Nasal cavity respiratory epithelium epithelial cell of viscerocranial mucosa (primary cell): ENCODE measurements around the gene TBC1D13. TPM values are rescaled to one million over a fixed set of nuclear protein-coding genes. Genes with fewer than 3 reads are reported as not detected.

Experiments
- total RNA-seq: library from RNA; depleted of rRNA; stranded (reverse); fragments of >200 nt; gene quantifications from 2 replicates; pipeline ENCODE4 v1.2.3, GENCODE V29; 2014

The TBC1D13 gene, protein sequence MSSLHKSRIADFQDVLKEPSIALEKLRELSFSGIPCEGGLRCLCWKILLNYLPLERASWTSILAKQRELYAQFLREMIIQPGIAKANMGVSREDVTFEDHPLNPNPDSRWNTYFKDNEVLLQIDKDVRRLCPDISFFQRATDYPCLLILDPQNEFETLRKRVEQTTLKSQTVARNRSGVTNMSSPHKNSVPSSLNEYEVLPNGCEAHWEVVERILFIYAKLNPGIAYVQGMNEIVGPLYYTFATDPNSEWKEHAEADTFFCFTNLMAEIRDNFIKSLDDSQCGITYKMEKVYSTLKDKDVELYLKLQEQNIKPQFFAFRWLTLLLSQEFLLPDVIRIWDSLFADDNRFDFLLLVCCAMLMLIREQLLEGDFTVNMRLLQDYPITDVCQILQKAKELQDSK
- 12.0 and 18.2 TPM in 2 replicates for total RNA-seq

GRCh38 chr9:128786681-128787601 is at the start of gene TBC1D13:
TSS of gene TBC1D13 (plus strand) at chr9:128787253. CDS start at chr9:128787354, 101 bp downstream.

DNA sequence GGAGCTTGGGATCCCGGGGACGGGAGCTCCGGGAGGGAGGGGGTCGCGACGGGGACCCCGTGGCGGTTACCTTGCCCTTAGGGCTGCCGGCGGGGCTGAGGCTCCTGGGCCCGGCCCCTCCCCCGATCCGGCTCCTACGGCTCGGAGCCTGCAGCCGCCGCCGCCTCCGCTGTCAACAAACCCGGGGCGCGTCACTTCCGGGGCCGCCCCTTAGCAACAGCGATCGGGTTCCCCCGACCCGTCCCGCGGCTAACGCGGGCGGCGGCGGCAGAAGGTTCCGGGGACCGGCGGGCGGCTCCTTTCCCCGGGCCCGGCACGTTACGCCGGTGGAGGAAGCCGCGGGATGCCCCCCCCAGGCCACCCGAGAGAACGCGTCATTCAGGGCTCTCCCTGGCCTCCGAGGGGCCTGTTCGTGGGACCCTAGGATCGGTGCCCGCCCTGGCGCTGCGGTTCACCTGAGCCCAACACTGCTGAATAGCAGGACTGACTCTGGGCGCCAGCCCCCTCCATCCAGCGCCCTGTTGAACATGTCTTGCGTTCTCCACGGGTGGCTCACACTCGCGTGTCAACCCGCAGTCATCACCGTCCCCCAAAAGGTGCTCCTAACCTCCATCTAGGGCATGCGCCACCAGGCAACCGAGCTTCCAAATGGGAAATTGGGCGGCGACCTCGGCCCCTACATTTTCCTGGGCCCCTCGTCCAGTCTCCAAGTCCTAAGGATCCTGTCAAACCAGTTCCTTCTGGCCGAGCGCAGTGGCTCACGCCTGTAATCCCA is 15.1 kb upstream of the TBC1D13 start, which contains the start of gene ZER1:
TSS of gene ZER1 (minus strand) at position 183 of the 775 bp plus-strand sequence. CDS start 16,362 bp downstream, outside the sequence.

GRCh38 chr9:128818099-128818838 is 31.2 kb downstream of the TBC1D13 start, which contains the start of gene ENDOG:
TSS of gene ENDOG (plus strand) at chr9:128818500. CDS start at chr9:128818685, 185 bp downstream.

GRCh38 chr9:128829477-128830251 is 42.6 kb downstream of the TBC1D13 start, which contains the start of gene SPOUT1:
TSS of gene SPOUT1 (minus strand) at chr9:128829794. CDS start at chr9:128829780, 14 bp downstream.

Other genes starting within 250 kb of the TBC1D13 start
- 251 and 317 TPM in 2 replicates for gene SPTAN1, start 234.7 kb upstream of the TBC1D13 start, total RNA-seq
- 23.1 and 28.4 TPM in 2 replicates for gene DYNC2I2, start 130.4 kb upstream of the TBC1D13 start, total RNA-seq
- gene SET, start 98.0 kb upstream of the TBC1D13 start, total RNA-seq = 809 and 899 TPM in 2 replicates
- gene PKN3, start 84.8 kb upstream of the TBC1D13 start, total RNA-seq = 1.1 and 1.4 TPM in 2 replicates
- gene ZDHHC12, start 63.1 kb upstream of the TBC1D13 start, total RNA-seq = 33.8 and 47.3 TPM in 2 replicates
- gene ZER1, start 15.3 kb upstream of the TBC1D13 start, total RNA-seq = 13.0 and 30.2 TPM in 2 replicates
- gene ENDOG, start 31.2 kb downstream of the TBC1D13 start, total RNA-seq = 17.6 and 34.9 TPM in 2 replicates
- 11.3 and 18.1 TPM in 2 replicates for gene SPOUT1, start 42.5 kb downstream of the TBC1D13 start, total RNA-seq
- 8.2 and 9.1 TPM in 2 replicates for gene KYAT1, start 94.7 kb downstream of the TBC1D13 start, total RNA-seq
- gene LRRC8A, start 94.9 kb downstream of the TBC1D13 start, total RNA-seq = 294 and 307 TPM in 2 replicates
- gene PHYHD1, start 133.7 kb downstream of the TBC1D13 start, total RNA-seq = 1.3 and 1.7 TPM in 2 replicates
- gene DOLK, start 160.3 kb downstream of the TBC1D13 start, total RNA-seq = 20.8 and 21.0 TPM in 2 replicates
- 42.7 and 81.1 TPM in 2 replicates for gene NUP188, start 160.4 kb downstream of the TBC1D13 start, total RNA-seq
- 46.5 and 60.2 TPM in 2 replicates for gene SH3GLB2, start 241.1 kb downstream of the TBC1D13 start, total RNA-seq
- 18.8 and 26.9 TPM in 2 replicates for gene MIGA2, start 249.4 kb downstream of the TBC1D13 start, total RNA-seq